Thyroid gland (tissue), 4 donors: ENCODE results near the gene OR2A2. TPM values are rescaled to one million over a fixed set of nuclear protein-coding genes. Genes with fewer than 3 reads are reported as not detected.
"Not testable (repeated sequence)": the region's sequence is repeated elsewhere in the genome, so short reads cannot be mapped to it uniquely, and the experiment has no call there.

ENCODE experiments used
- DNase-seq, 2 donors: peaks; one replicate each; pipeline ENCODE4 v3.0.0-alpha.2; 2019
- H3K27ac ChIP-seq, 3 donors: fragments of 200-600 bp; sonication (generic); 1 replicate in 2 of 3; 2 replicates in 1 of 3; pipeline ENCODE4 v1.5.1; 2016 to 2019; ENCODE audit warnings: mild to moderate bottlenecking in 1 of 3, moderate library complexity in 1 of 3
- H3K27me3 ChIP-seq: fragments of 200-600 bp; sonication (generic); one replicate; pipeline ENCODE4 v1.5.1; 2019
- H3K36me3 ChIP-seq, 2 donors: fragments of 200-600 bp; sonication (generic); one replicate each; pipeline ENCODE4 v1.5.1; 2016 to 2019
- H3K4me1 ChIP-seq, 2 donors: fragments of 200-600 bp; sonication (generic); one replicate each; pipeline ENCODE4 v1.5.1; 2017 to 2019
- H3K4me3 ChIP-seq, 3 donors: fragments of 200-600 bp; sonication (generic); replicated peaks in 1 of 3; 1 replicate in 2 of 3; 2 replicates in 1 of 3; pipeline ENCODE4 v1.5.1; 2016; ENCODE audit warnings: mild to moderate bottlenecking in 1 of 3
- H3K9me3 ChIP-seq: fragments of 200-600 bp; sonication (generic); one replicate; pipeline ENCODE4 v1.5.1; 2017
- CTCF ChIP-seq, 6 experiments: fragments of 200-600 bp in 3 of 6; fragments of 450-650 bp in 3 of 6; sonication (generic) in 3 of 6; IDR thresholded peaks; one replicate each; pipeline ENCODE4 v1.5.1; 2016 to 2019; ENCODE audit warnings: antibody characterized with exemption in 6 of 6, mild to moderate bottlenecking in 2 of 6, inconsistent platforms in 1 of 6, moderate library complexity in 1 of 6
- POLR2A ChIP-seq, 2 donors: fragments of 450-650 bp; IDR thresholded peaks; one replicate each; pipeline ENCODE4 v1.6.1; 2017; ENCODE audit warnings: antibody characterized with exemption in 2 of 2, mild to moderate bottlenecking in 2 of 2, moderate library complexity in 1 of 2
- WGBS, 2 donors: methylation state at CpG; one replicate each; pipeline ENCODE4 v1.1.5; 2017; 5-methylcytosine and 5-hydroxymethylcytosine counted together
- intact Hi-C: fragments of 100-400 bp; cut with DNase I; formaldehyde crosslinking; loops from one replicate; pipeline ENCODE4 v1.15.1; 2023
- total RNA-seq, 4 donors: library from RNA; depleted of rRNA; stranded (reverse); fragments of >200 nt; gene quantifications; one replicate each; pipeline ENCODE4 v1.2.3, GENCODE V29; 2016

Gene OR2A2
- total RNA-seq, 4 donors from 2014 or later: not detected

GRCh38 chr7:144118341-144118740 lies 9.0 kb downstream of the OR2A2 start:
- DNase-seq: no peak
- WGBS, 2 donors: 73 to 78% methylated on average over 8 of the region's 8 CpGs
- Histone ChIP-seq H3K27ac (no peak overlapping the region), H3K9me3 (no peaks in the 10 kb centered on the region), H3K36me3 (no peaks in the 10 kb centered on the region), H3K4me1 (no peaks in the 10 kb centered on the region), H3K4me3 (no peak overlapping the region), H3K27me3 (no peaks in the 10 kb centered on the region)
- intact Hi-C loops: no loop called here
- no peak for TF ChIP-seq POLR2A (IDR thresholded peaks at IDR 0.05)
- no peak for TF ChIP-seq CTCF (IDR thresholded peaks at IDR 0.05)

- Histone ChIP-seq H3K9me3 (no peaks in the 10 kb centered on the region), H3K36me3 (no peaks in the 10 kb centered on the region), H3K27me3 (no peaks in the 10 kb centered on the region), H3K27ac (no peak within 1 kb of the TSS), H3K4me3 (no peak within 1 kb of the TSS), H3K4me1 (no peaks in the 10 kb centered on the region)
- DNase-seq: no peak
- WGBS, 2 donors: 100% methylated on average over 1 of the region's 1 CpG
- TF ChIP-seq CTCF (IDR thresholded peaks at IDR 0.05): no peak
- no peak for TF ChIP-seq POLR2A (IDR thresholded peaks at IDR 0.05)
- intact Hi-C loops: no loop called here
Observed at GRCh38 chr7:144122876-144123275, 13.5 kb downstream of the OR2A2 start, which contains the start of gene OR2A14. Gene OR2A14, plus strand, starts transcription at chr7:144123176. Its CDS starts 5,937 bp downstream, at chr7:144129113.

- no peaks in the 10 kb centered on the region for H3K36me3 ChIP-seq
- 46 to 49% methylated on average over 6 of the region's 6 CpGs for WGBS, 2 donors
- intact Hi-C loops: no loop called here
Observed at GRCh38 chr7:144127714-144128334, 18.4 kb downstream of the OR2A2 start.

GRCh38 chr7:144129601-144130000 lies 20.2 kb downstream of the OR2A2 start:
- 91 to 93% methylated on average over 9 of the region's 9 CpGs for WGBS, 2 donors
- H3K4me3 ChIP-seq, H3K4me1 ChIP-seq, intact Hi-C loops, H3K27me3 ChIP-seq, H3K9me3 ChIP-seq, H3K27ac ChIP-seq, DNase-seq, H3K36me3 ChIP-seq: not testable (repeated sequence)

More at GRCh38 chr7:144127714-144128334, 18.4 kb downstream of the OR2A2 start:
- Histone ChIP-seq H3K9me3 (no peaks in the 10 kb centered on the region), H3K4me1 (no peaks in the 10 kb centered on the region), H3K27me3 (no peaks in the 10 kb centered on the region), H3K4me3 (no peak overlapping the region), H3K27ac (no peak overlapping the region)
- peak; percentile 93 to 95 for DNase-seq
- TF ChIP-seq POLR2A (IDR thresholded peaks at IDR 0.05) (no peak), CTCF (IDR thresholded peaks at IDR 0.05) (peak; percentile 58 to 86 (median 74))

- no peak for TF ChIP-seq CTCF (IDR thresholded peaks at IDR 0.05)
- no peak for TF ChIP-seq POLR2A (IDR thresholded peaks at IDR 0.05)
- WGBS, 2 donors: 90 to 94% methylated on average over 2 of the region's 2 CpGs
- Histone ChIP-seq H3K27ac (no peak overlapping the region), H3K36me3 (no peaks in the 10 kb centered on the region), H3K4me3 (no peak overlapping the region), H3K27me3 (no peaks in the 10 kb centered on the region), H3K4me1 (no peaks in the 10 kb centered on the region), H3K9me3 (no peaks in the 10 kb centered on the region)
- intact Hi-C loops: no loop called here
- DNase-seq: no peak
Observed at GRCh38 chr7:144130730-144131129, 21.3 kb downstream of the OR2A2 start.
